ENCODE results near the gene WDR5.

Gene WDR5

GRCh38 chr9:134158753-134159392, 23.0 kb downstream of the WDR5 start:
- no peak for DNase-seq (ENCODE audit: low spot score)

DNA sequence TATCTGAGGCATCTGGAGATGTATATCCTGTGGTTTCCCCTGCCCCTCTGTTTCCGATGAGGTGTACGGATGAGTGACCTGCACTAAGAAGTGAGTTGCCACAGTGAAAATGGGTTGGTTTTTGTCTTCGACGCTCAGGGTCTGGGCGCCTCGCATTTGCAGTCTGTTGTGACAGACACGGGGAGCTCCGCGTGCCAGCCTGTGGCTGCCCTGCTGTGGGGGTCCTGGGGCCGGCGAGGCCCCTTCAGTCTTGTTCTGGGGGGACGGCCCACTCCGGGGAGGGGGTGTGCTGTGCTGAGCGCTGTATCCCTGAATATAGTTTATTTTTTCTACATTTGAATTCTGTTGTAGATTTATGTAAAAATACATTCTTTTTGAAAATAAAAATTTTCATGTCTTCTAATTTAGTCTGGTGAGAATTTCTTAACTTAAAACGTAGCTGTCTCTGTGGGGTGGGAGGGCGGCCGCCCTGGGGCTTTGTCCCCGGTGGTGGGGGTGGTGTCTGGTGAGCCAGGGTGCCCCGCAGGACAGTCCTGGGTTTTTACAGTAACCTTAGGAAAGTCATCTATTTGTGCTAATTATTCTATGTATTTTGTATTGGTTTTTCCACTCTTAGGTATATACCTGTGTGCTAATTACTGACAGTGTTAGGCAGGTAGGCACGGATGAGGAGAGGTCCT, 23.8 kb downstream of the WDR5 start:
- no peak for DNase-seq (ENCODE audit: low spot score)

DNA sequence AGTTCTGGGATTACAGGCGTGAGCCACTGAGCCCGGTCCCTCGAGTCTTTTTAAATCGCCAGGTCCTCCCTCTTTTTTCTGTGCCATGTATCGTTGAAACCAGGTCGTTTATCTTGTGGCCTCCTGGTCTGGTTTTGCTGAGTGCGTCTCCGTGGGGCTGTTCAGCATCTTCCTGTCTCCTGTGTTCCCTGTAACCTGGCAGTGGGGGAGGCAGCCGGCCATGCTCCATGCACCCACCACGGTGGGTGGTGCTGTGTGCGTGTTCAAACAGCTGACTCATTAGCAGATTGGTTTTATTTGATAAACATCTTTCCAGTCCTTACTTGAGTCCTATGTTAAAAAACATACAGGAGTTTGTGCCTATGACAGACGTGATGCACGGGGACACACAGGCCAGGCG, 25.8 kb downstream of the WDR5 start:
- no peak for DNase-seq (ENCODE audit: low spot score)

DNA sequence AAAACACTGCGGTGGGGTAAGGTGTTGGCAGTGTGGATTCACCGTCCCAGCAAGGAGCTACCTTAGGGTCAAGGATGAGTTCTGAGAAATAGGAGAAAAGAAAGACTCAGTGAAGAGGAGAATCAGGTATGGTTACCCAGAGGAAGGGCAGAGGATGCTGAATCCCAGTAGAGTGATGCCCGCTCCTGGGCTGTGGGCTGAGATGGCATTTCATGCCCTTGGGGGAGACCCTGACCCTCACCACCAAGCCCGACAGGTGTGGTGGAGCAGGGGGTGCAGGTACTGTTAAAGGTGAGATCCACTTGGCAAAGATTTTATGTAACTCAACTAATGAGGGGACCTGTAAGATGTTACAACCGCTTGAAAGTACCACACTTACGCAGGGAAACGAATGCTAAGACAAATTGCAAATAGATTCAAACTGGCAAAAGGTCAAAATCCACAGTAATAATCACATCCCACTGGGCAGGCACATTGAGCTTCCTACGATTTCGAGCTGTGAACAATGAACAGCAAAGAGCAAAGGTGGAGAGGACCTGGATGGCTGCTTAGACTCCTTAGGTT, 26.4 kb downstream of the WDR5 start:
- no peak for DNase-seq (ENCODE audit: low spot score)

- DNase-seq (ENCODE audit: low spot score): no peak
Measured at GRCh38 chr9:134162926-134163370, 27.1 kb downstream of the WDR5 start.

DNA sequence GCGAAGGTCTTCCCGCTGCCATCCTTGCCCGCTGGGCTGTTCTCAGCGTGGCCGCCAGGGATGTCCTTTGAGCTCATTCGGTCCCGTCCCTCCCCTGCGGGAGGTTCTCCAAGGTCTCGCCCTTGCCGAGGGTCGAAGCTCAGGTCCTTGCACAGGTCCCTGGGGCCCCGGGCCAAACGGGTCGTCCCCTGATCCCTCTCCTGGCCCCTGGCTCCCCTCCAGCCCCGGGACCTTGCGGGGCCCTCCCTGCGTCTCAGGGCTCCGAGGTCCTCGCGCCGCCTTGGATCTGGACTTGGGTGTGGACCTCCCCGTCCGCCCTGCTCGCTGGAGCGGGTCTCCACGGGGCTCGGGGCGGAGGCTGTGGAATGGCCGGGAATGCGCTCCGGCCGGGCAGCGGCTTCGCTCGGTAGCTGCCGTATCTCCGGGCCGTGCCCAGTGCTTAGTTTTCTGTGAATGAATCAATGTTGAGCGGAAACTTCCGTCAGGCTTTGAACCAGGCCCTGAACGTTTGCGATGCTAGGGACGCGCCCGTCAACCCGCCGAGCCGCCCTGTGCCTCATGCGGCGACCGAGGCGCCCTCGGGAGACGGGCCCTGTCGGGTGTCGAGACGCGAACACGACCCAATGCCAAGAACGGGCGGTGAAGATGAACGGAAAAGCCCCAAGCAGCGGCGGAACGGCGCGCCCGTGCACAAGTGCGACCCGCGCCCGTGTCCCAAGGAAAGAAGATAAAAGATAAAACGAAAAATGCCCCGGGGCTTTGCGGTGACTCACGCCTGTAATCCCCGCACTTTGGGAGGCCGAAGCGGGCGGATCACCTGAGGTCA, 27.7 kb downstream of the WDR5 start:
- peak; percentile 48 for DNase-seq (ENCODE audit: low spot score)

- DNase-seq (ENCODE audit: low spot score): no peak
Measured at GRCh38 chr9:134164879-134165278, 29.0 kb downstream of the WDR5 start.

DNA sequence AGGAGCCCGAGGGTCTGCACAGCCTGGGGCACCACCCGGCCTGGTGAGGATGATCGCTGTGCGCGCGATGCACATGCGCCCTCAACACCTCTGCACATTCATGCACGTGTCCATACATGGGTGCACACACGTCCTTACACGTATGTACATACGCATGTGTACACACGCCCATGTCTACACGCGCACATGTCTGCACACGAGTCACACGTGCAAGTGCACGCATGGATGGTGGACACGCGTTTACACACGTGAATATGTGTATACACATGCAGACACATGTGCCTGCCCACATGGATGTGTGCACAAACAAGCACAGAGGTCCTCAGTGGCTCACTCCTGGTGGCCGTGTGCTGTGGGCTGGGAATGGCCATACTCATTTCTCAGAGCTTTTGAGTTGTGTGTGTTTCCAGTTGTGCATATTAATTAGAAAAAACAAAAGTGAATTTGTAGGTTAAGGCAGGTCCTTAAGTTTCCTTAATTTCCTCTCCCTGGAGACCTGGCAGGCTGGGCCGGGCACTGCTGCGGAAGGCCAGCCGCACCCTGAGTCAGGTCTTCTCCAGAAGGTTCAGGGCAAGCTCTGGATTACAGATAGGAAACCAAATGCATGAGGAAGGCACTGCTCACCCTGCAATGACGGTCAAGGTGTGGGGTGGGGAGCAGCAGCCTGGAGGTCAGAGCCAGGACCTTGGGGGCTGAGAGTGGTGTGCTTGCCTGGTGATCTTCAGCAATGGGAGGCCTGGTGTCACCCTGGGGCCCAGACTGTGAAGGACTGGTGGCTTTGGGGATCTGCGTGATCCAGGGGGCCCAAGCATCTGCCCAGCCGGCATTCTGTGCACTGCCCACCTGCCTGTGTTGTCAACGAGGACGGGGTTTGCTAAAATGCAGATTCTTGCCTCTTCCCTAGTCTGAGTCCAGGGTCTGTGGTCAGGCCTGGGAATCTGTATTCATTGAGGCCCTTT, 29.8 kb downstream of the WDR5 start:
- no peak for DNase-seq (ENCODE audit: low spot score)

GRCh38 chr9:134166374-134166773, 30.5 kb downstream of the WDR5 start:
- no peak for DNase-seq (ENCODE audit: low spot score)

- DNase-seq (ENCODE audit: low spot score): peak; percentile 47
Measured at GRCh38 chr9:134167530-134167931, 31.6 kb downstream of the WDR5 start.

DNA sequence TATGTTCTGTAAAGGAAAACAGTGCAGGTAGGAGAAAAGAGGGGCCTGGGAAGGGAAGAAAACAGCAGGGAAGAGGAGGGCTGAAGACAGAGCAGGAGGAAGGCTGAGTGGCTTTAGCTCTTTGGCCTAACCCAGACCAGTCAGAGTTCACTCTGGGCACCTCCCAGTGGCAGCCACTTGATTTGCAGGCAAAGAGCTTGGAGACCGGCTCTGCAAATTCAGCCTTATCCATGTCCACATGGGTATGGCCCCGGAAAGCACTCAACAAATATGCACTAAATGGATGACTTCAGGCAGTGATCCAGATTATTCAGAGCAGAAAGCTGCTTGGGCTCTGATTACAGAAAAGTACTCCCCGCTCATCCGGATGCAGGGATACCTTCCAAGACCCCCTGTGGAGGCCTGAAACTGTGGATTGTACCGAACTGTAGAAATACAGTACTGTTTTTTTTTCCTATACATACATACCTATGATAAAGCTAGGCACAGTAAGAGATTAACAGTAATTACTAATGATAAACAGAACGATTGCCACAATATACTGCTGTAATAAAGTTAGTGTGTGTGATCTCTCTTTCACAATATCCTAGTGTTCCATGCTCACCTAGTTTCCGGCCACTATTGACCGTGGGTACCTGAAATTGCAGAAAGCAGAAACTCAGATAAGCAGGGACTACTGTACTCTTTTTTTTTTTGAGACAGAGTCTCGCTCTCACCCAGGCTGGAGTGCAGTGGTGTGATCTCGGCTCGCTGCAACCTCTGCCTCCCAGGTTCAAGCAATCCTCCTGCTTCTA, 33.1 kb downstream of the WDR5 start:
- DNase-seq (ENCODE audit: low spot score): no peak

- no peak for DNase-seq (ENCODE audit: low spot score)
Measured at GRCh38 chr9:134169724-134170401, 34.0 kb downstream of the WDR5 start.

DNA sequence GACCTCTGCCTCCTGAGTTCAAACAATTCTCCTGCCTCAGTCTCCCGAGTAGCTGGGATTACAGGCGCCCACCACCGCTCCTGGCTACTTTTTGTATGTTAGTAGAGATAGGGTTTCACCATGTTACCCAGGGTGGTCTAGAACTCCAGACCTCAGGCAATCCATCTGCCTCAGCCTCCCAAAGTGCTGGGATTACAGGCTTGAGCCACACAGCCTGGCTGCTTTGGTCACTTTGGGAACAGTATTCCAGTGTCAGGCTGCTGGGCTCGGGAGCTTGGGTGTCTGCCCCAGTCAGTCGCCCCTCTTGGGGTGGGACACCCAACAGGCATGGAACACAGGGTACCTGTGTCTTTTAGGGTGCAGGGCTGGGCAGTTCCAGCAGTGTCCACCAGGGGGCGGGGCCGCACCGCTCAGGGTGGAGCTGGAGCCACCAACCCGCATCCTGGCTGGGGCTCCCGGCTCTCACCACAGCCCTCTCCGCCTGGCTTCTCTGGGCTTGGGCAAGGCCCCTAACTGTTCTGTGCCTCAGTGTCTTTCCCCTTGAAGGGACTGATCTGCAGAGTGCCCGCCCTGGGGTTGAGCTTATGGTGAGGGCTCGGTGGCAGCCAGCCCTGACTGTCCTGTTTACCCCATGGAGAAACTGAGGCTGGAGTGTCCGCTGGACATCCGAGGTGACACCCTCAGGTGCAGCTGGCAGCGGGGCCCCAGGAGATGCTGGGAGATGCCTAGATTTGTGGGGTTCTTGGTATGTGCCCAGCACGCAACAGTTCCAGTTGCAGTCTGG, 34.8 kb downstream of the WDR5 start:
- DNase-seq (ENCODE audit: low spot score): no peak

DNA sequence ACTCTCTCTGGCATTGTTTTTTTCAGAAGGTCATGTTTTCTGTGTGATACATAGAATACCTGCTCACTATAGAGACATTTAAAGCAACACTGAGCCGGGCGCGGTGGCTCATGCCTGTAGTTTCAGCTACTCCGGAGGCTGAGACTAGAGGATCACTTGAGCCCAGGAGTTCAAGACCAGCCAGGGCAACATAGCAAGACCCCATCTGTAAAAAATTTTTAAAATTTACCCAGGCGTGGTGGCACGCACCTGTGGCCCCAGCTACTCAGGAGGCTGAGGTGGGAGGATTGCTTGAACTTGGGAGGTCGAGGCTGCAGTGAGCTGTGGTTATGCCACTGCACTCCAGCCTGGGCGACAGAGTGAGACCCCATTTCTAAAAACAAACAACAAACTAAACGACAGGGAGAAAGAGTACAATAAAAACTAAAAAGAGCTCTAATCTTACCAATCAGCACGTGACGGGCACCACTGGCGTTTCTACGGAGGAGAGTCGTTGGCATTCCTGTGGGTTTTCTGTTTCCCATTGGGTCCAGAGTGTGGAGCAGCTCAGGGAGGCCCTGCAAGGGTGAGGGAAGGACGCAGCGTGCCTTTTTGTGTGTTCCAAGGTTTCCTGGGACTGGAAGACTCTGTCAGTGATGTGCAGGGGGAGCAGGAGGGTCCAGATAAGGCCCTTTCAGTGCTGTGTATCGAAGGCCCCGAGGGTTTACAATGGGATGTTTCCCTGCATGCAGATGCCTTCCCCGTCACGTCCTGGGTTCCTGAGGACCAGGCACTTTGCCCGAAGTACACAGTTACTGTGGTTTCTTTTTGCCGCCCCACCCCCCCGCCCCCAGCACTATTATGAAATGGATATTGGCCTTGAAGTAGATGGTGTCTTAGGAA, 35.7 kb downstream of the WDR5 start:
- peak; percentile 64 for DNase-seq (ENCODE audit: low spot score)

DNA sequence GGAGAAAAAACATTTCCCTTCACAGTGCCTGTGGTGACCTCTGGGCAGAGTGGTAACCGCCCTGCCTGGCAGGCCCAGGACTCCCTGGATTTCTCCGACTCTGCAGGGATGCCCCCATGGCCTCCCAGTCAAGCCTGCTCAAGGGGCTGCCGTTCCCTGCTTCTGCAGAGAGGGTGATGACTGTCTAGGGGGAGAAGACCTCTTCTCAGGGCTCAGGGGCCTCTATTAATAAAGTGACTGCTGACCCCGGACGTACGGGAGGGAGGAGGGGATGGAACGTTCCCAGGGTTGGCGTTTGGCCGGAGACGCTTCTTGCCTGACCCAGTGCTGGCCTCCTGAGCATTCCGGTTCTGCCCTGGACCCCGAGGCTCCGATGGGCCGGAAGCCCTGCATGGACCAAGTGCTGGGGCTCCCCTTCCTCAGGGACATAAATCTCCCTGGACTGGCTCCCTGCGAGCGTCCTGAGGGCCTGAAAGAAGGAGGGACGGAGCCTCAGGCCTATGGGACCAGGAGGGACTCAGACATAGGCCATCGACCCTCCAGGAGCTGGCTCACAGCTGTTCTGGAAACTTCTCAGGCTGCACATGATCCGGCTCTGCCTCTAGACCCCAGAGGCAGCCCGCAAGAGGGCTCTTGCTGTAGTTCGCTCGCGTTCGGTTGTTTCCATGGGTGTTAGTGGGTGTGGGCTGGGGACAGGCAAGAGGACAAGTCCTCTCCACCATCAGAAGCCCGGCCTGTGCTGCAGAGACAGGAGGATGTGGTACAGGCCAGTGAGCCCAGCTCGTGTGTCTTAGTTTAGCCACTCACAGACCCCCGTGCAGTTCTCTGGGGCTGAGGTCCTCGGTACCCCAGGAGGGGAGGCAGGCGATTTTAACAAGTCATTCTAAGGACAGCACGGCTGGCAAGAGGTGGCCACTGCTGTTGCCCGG, 36.6 kb downstream of the WDR5 start:
- DNase-seq (ENCODE audit: low spot score): no peak

DNA sequence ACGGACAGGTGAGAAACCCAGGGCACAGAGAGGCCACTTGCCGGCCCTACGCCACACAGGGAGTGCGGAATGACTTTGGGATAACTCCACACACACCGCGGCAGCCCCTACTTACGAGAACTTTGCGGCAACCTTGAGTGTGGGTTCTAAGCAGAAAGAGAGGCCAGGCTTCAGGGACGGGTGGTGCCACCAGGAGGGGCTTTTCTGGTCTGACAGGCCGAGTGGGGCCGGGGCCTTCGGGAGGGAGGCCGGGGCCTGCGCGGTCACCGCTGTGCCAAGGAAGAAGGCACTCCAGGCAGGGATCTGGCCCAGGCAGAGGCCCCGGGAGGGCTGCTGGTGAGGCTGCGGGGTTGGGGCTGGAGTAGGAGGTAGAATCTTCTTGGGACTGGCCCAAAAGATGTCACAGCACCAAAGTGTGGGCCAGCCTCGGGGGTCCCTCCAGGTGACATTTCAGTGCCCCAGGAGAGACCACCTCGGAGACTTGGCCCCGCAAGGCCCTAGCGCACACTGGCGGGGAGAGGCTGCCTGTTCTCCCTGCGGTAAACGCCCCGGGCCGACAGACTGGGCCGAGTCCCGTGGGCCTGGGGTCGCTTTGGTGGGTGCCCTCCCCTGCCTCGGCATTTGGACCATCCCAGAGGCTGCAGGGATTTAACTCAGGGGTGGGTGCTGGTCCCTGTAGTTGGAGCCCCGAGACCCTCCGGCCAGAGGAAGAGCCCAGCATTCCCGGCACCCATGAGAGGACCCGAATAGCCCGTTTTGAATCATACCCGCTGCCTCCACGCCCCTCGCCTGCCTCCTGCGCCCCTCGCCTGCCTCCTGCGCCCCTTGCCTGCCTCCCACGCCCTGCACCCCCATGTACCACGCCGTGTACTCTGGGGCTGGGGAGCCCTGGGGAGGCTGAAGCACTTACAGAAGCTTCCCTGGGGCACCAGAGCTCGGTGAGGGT, 37.5 kb downstream of the WDR5 start:
- DNase-seq (ENCODE audit: low spot score): no peak

All from AG08396 (cell line).